Testis (tissue), 2 donors: ENCODE results near the gene CLK2.

Experiments used
- POLR2A ChIP-seq: fragments of 450-650 bp; IDR thresholded peaks from one replicate; pipeline ENCODE4 v1.6.1; 2017; ENCODE audit warnings: antibody characterized with exemption, mild to moderate bottlenecking, moderate library complexity
- TF ChIP-seq, protein P1 (sequence below), 3 experiments: fragments of 450-650 bp in 2 of 3; fragments of 200-600 bp in 1 of 3; sonication (generic) in 1 of 3; IDR thresholded peaks; one replicate each; pipeline ENCODE4 v1.5.1; 2016 to 2019; ENCODE audit warnings: antibody characterized with exemption in 3 of 3, mild to moderate bottlenecking in 2 of 3, moderate library complexity in 1 of 3

GRCh38 chr1:155226910-155227260, 46.4 kb downstream of the CLK2 start:
- TF ChIP-seq, protein P1, sequence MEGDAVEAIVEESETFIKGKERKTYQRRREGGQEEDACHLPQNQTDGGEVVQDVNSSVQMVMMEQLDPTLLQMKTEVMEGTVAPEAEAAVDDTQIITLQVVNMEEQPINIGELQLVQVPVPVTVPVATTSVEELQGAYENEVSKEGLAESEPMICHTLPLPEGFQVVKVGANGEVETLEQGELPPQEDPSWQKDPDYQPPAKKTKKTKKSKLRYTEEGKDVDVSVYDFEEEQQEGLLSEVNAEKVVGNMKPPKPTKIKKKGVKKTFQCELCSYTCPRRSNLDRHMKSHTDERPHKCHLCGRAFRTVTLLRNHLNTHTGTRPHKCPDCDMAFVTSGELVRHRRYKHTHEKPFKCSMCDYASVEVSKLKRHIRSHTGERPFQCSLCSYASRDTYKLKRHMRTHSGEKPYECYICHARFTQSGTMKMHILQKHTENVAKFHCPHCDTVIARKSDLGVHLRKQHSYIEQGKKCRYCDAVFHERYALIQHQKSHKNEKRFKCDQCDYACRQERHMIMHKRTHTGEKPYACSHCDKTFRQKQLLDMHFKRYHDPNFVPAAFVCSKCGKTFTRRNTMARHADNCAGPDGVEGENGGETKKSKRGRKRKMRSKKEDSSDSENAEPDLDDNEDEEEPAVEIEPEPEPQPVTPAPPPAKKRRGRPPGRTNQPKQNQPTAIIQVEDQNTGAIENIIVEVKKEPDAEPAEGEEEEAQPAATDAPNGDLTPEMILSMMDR (IDR thresholded peaks at IDR 0.05), result no peak
- no peak for TF ChIP-seq POLR2A
